HepG2 (cell line): ENCODE data around the gene EIF3A. TPM values are rescaled to one million over a fixed set of nuclear protein-coding genes. Genes with fewer than 3 reads are reported as not detected.

ENCODE experiments used
- GFI1 ChIP-seq: sonication (generic); formaldehyde crosslinking; IDR thresholded peaks from 2 replicates; pipeline ENCODE4 v1.5.0; 2020; ENCODE audit warnings: missing genetic modification reagents, mild to moderate bottlenecking, borderline replicate concordance
- HMGA1 ChIP-seq: sonication (generic); formaldehyde crosslinking; conservative IDR thresholded peaks from 2 replicates; pipeline ENCODE4 v1.4.0; 2020; ENCODE audit warnings: missing genetic modification reagents
- HNF4A ChIP-seq: sonication (generic); formaldehyde crosslinking; IDR thresholded peaks from 2 replicates; pipeline ENCODE4 v1.4.0; 2020; ENCODE audit warnings: missing genetic modification reagents
- PHF21A ChIP-seq: sonication (generic); formaldehyde crosslinking; IDR thresholded peaks from 2 replicates; pipeline ENCODE4 v1.5.0; 2020; ENCODE audit warnings: mild to moderate bottlenecking, missing genetic modification reagents
- PHF5A ChIP-seq: IDR thresholded peaks from one replicate; pipeline ENCODE4 v1.6.1; 2018; ENCODE audit warnings: low read depth, missing genetic modification reagents; ENCODE audit not compliant: unreplicated experiment
- SP140L ChIP-seq: sonication (generic); formaldehyde crosslinking; IDR thresholded peaks from 2 replicates; pipeline ENCODE4 v1.4.0; 2020; ENCODE audit warnings: missing genetic modification reagents, borderline replicate concordance
- TBL1XR1 ChIP-seq: fragments of 150-350 bp; IDR thresholded peaks from 2 replicates; pipeline ENCODE4 v1.6.1; 2014; ENCODE audit warnings: borderline replicate concordance, low read length; ENCODE audit not compliant: partially characterized antibody
- ZBTB39 ChIP-seq: sonication (generic); formaldehyde crosslinking; IDR thresholded peaks from 2 replicates; pipeline ENCODE4 v1.5.0; 2020; ENCODE audit warnings: missing genetic modification reagents
- ZBTB7B ChIP-seq: sonication (generic); formaldehyde crosslinking; IDR thresholded peaks from 2 replicates; pipeline ENCODE4 v1.4.0; 2020; ENCODE audit warnings: missing genetic modification reagents
- ZFP1 ChIP-seq: IDR thresholded peaks from 2 replicates; pipeline ENCODE4 v1.6.1; 2016
- ZFP36L1 ChIP-seq: sonication (generic); formaldehyde crosslinking; IDR thresholded peaks from 2 replicates; pipeline ENCODE4 v1.8.0; 2022; ENCODE audit warnings: mild to moderate bottlenecking, missing genetic modification reagents, moderate library complexity
- ZNF264 ChIP-seq: sonication (generic); formaldehyde crosslinking; IDR thresholded peaks from 2 replicates; pipeline ENCODE4 v1.4.0; 2020; ENCODE audit warnings: missing genetic modification reagents
- ZNF3 ChIP-seq: IDR thresholded peaks from 2 replicates; pipeline ENCODE4 v1.7.0; 2017; ENCODE audit warnings: inconsistent platforms
- ZNF382 ChIP-seq: sonication (generic); formaldehyde crosslinking; IDR thresholded peaks from 2 replicates; pipeline ENCODE4 v1.5.0; 2020; ENCODE audit warnings: missing genetic modification reagents, mild to moderate bottlenecking, borderline replicate concordance
- ZNF484 ChIP-seq: sonication (generic); formaldehyde crosslinking; IDR thresholded peaks from 2 replicates; pipeline ENCODE4 v1.5.1; 2020; ENCODE audit warnings: mild to moderate bottlenecking, low read depth, missing genetic modification reagents, borderline replicate concordance
- ZNF570 ChIP-seq: sonication (generic); formaldehyde crosslinking; IDR thresholded peaks from 2 replicates; pipeline ENCODE4 v1.4.0; 2020; ENCODE audit warnings: mild to moderate bottlenecking, missing genetic modification reagents, borderline replicate concordance
- ZNF891 ChIP-seq: sonication (generic); formaldehyde crosslinking; IDR thresholded peaks from 2 replicates; pipeline ENCODE4 v1.5.0; 2020; ENCODE audit warnings: mild to moderate bottlenecking, missing genetic modification reagents
- polyA plus RNA-seq, 8 experiments: library from polyadenylated mRNA; depleted of rRNA in 3 of 8; stranded (reverse) in 7 of 8; unstranded in 1 of 8; fragments of >200 nt; fragmentation: Illumina TruSeq in 4 of 8; extraction: Trizol in 4 of 8; gene quantifications; 2 replicates each; pipeline versions ENCODE4 v1.2.1 to v1.2.3, GENCODE V29; 2011 to 2016; ENCODE audit warnings: low read depth in 4 of 8, missing spikeins in 1 of 8, mixed read lengths in 1 of 8; ENCODE audit not compliant: insufficient read depth in 1 of 8
- total RNA-seq, 5 experiments: library from RNA; depleted of rRNA; stranded (reverse); fragments of >200 nt; fragmentation: Illumina TruSeq; extraction: Trizol; gene quantifications; 2 replicates each; pipeline ENCODE4 v1.2.3, GENCODE V29; 2016; ENCODE audit warnings: low read depth in 1 of 5
- TF ChIP-seq, protein P1 (sequence below): sonication (generic); formaldehyde crosslinking; IDR thresholded peaks from 2 replicates; pipeline ENCODE4 v1.8.0; 2022; ENCODE audit warnings: missing genetic modification reagents, mild to moderate bottlenecking, moderate library complexity, borderline replicate concordance
- TF ChIP-seq, protein P2 (sequence below): sonication (generic); formaldehyde crosslinking; IDR thresholded peaks from 2 replicates; pipeline ENCODE4 v1.5.1; 2020; ENCODE audit warnings: missing genetic modification reagents, mild to moderate bottlenecking, borderline replicate concordance
- TF ChIP-seq, protein P3 (sequence below): sonication (generic); formaldehyde crosslinking; IDR thresholded peaks from 2 replicates; pipeline ENCODE4 v1.4.0; 2020; ENCODE audit warnings: missing genetic modification reagents, borderline replicate concordance

The EIF3A gene
- total and polyA plus RNA-seq, 2 of the 13 experiments (the other 11 are each of a cell fraction or from before 2014, with no cell fraction given) = 25.6 to 117 TPM

DNA sequence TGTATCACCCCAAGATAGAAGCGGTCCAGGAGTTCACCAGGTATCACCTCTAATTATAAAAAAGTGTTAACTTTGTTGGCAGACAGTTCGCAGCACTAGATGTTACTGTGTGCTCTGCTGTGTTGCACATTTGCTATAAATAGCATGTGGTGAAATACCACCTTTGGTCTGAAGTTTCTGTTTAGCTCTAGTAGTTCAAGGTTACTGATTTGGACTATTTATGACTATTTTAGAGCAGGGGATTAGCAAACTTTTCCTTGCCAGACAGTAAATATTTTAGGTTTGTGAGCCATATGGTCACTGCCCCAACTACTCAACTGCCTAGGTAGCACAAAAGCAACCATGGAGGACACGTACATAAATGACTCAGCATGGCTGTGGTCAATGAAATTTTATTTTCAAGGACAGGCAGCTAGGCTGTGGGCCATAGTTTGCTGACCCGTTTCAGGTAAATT lies 39.8 kb upstream of the EIF3A start (continued):
- TF ChIP-seq, protein P1, sequence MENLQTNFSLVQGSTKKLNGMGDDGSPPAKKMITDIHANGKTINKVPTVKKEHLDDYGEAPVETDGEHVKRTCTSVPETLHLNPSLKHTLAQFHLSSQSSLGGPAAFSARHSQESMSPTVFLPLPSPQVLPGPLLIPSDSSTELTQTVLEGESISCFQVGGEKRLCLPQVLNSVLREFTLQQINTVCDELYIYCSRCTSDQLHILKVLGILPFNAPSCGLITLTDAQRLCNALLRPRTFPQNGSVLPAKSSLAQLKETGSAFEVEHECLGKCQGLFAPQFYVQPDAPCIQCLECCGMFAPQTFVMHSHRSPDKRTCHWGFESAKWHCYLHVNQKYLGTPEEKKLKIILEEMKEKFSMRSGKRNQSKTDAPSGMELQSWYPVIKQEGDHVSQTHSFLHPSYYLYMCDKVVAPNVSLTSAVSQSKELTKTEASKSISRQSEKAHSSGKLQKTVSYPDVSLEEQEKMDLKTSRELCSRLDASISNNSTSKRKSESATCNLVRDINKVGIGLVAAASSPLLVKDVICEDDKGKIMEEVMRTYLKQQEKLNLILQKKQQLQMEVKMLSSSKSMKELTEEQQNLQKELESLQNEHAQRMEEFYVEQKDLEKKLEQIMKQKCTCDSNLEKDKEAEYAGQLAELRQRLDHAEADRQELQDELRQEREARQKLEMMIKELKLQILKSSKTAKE (CRISPR knock-in tag) = peak; percentile 97
- TF ChIP-seq HMGA1 (CRISPR knock-in tag) = no peak
- TF ChIP-seq PHF21A (CRISPR knock-in tag) = peak; percentile 95
- no peak for TF ChIP-seq ZNF891
- TF ChIP-seq, protein P2, sequence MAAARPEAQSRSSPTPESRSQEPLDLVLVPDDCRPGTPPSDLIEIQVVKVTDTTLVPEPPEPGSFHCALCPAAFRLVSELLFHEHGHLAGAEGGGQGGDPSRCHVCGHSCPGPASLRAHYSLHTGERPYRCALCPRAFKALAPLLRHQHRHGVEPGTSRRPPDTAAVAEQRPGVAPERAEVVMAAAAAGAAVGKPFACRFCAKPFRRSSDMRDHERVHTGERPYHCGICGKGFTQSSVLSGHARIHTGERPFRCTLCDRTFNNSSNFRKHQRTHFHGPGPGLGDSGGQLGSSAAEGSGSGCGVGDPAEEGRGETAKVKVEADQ (CRISPR knock-in tag) = 0 out of 2 replicates have a peak, but pooled peaks have one; percentile 54
- peak; percentile 98 for TF ChIP-seq HNF4A (CRISPR knock-in tag)
- TF ChIP-seq ZBTB39 (CRISPR knock-in tag) = no peak
- TF ChIP-seq GFI1 (CRISPR knock-in tag) = peak; percentile 78; the same call in 1 of the 2 replicates
- TF ChIP-seq ZNF3 (CRISPR knock-in tag) = no peak
- peak; percentile 82 for TF ChIP-seq PHF5A (CRISPR knock-in tag)
- peak; percentile 79; the same call in 1 of the 2 replicates for TF ChIP-seq ZNF264
- 0 out of 2 replicates have a peak, but pooled peaks have one; percentile 52 for TF ChIP-seq ZFP1
- TF ChIP-seq, protein P3, sequence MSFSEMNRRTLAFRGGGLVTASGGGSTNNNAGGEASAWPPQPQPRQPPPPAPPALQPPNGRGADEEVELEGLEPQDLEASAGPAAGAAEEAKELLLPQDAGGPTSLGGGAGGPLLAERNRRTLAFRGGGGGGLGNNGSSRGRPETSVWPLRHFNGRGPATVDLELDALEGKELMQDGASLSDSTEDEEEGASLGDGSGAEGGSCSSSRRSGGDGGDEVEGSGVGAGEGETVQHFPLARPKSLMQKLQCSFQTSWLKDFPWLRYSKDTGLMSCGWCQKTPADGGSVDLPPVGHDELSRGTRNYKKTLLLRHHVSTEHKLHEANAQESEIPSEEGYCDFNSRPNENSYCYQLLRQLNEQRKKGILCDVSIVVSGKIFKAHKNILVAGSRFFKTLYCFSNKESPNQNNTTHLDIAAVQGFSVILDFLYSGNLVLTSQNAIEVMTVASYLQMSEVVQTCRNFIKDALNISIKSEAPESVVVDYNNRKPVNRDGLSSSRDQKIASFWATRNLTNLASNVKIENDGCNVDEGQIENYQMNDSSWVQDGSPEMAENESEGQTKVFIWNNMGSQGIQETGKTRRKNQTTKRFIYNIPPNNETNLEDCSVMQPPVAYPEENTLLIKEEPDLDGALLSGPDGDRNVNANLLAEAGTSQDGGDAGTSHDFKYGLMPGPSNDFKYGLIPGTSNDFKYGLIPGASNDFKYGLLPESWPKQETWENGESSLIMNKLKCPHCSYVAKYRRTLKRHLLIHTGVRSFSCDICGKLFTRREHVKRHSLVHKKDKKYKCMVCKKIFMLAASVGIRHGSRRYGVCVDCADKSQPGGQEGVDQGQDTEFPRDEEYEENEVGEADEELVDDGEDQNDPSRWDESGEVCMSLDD (CRISPR knock-in tag) = no peak
- peak; percentile 34; the same call in 1 of the 2 replicates for TF ChIP-seq ZFP36L1 (CRISPR knock-in tag)
- no peak; the same call in 1 of the 2 replicates for TF ChIP-seq ZBTB7B (CRISPR knock-in tag)
- TF ChIP-seq ZNF484 (CRISPR knock-in tag) = no peak
- TF ChIP-seq TBL1XR1 = peak; percentile 98
- TF ChIP-seq ZNF570 (CRISPR knock-in tag) = no peak
- no peak for TF ChIP-seq ZNF382 (CRISPR knock-in tag)
- no peak for TF ChIP-seq SP140L
